ENCODE data around the gene C4BPA. TPM values are rescaled to one million over a fixed set of nuclear protein-coding genes. Genes with fewer than 3 reads are reported as not detected.
A peak's percentile ranks its signal among the peaks of the same experiment; 100 is the strongest.

Gene C4BPA
- total RNA-seq, 1 experiment from 2014 or later = not detected

- Histone ChIP-seq H4K20me1 (ENCODE audit: low read length) (no peaks in the 10 kb centered on the region), H2AFZ (ENCODE audit: low read length) (no peak overlapping the region), H3K9me2 (replicated peaks; ENCODE audit: low read length) (no peaks in the 10 kb centered on the region), H3K4me2 (ENCODE audit: low read length) (no peak overlapping the region), H3K27me3 (ENCODE audit: low read length) (0 out of 2 replicates have a peak, but pooled peaks cover 12% of the 10 kb centered on the region), H3F3A (ENCODE audit: low read length, unreplicated experiment) (no peaks in the 10 kb centered on the region), H3K27ac (ENCODE audit: low read length) (no peak overlapping the region), H3K36me3 (ENCODE audit: low read depth, low read length) (no peaks in the 10 kb centered on the region), H3K4me1 (ENCODE audit: insufficient read depth, low read length) (no peaks in the 10 kb centered on the region), H3K79me2 (ENCODE audit: low read length) (no peaks in the 10 kb centered on the region), H3K9me3 (ENCODE audit: low read length) (no peaks in the 10 kb centered on the region), H3K4me3 (ENCODE audit: low read length) (no peak overlapping the region), H3K9ac (ENCODE audit: low read length) (no peak overlapping the region)
- POLR2A ChIA-PET (ENCODE audit: unreplicated experiment) = no interaction called here
- no TSS peak for BruUV-seq (replicated peaks)
- DNase-seq (no peak), ATAC-seq (no peak)
- TF ChIP-seq EZH2phosphoT487 (IDR thresholded peaks at IDR 0.05; ENCODE audit: borderline replicate concordance, low read length) (no peak), CTCF (conservative IDR thresholded peaks at IDR 0.05; ENCODE audit: low read depth, low read length) (no peak), EZH2 (IDR thresholded peaks at IDR 0.05; ENCODE audit: low read length, unreplicated experiment) (no peak)
- CTCF ChIA-PET = no interaction called here
- intact Hi-C loops (cut with micrococcal nuclease) = loop anchor here (5.0 kb wide), 1 partner anchor 73 kb away; no protein-coding TSS in a partner anchor
These were observed 14.2 kb upstream of the C4BPA start for GRCh38 chr1:207089627-207090355.

GRCh38 chr1:207091200-207091908 lies 12.7 kb upstream of the C4BPA start:
- no peak overlapping the region for H3K4me2 ChIP-seq (ENCODE audit: low read length)
- H2AFZ ChIP-seq (ENCODE audit: low read length) = no peak overlapping the region
- intact Hi-C loops (cut with micrococcal nuclease) = loop anchor here (5.0 kb wide), 1 partner anchor 71 kb away; no protein-coding TSS in a partner anchor
- no peak overlapping the region for H3K4me3 ChIP-seq (ENCODE audit: low read length)
- ChIA-PET POLR2A (ENCODE audit: unreplicated experiment) (no interaction called here), CTCF (interaction anchor here (0.5 kb wide), 1 partner anchor 847 kb away, joined by 5 read pairs; no protein-coding TSS in a partner anchor)
- no peaks in the 10 kb centered on the region for H3K79me2 ChIP-seq (ENCODE audit: low read length)
- H3K36me3 ChIP-seq (ENCODE audit: low read depth, low read length) = no peaks in the 10 kb centered on the region
- H3K9ac ChIP-seq (ENCODE audit: low read length) = no peak overlapping the region
- H3K9me3 ChIP-seq (ENCODE audit: low read length) = no peaks in the 10 kb centered on the region
- H3K9me2 ChIP-seq (replicated peaks; ENCODE audit: low read length) = no peaks in the 10 kb centered on the region
- H3F3A ChIP-seq (ENCODE audit: low read length, unreplicated experiment) = no peaks in the 10 kb centered on the region
- TF ChIP-seq CTCF (conservative IDR thresholded peaks at IDR 0.05; ENCODE audit: low read depth, low read length) (peak; percentile 40), EZH2phosphoT487 (IDR thresholded peaks at IDR 0.05; ENCODE audit: borderline replicate concordance, low read length) (no peak)
- ATAC-seq (0 out of 2 replicates have a peak, but pooled peaks have one; percentile 40), DNase-seq (no peak)
- no peak overlapping the region for H3K27ac ChIP-seq (ENCODE audit: low read length)
- H3K4me1 ChIP-seq (ENCODE audit: insufficient read depth, low read length) = no peaks in the 10 kb centered on the region
- no TSS peak for BruUV-seq (replicated peaks)
- H3K27me3 ChIP-seq (ENCODE audit: low read length) = 0 out of 2 replicates have a peak, but pooled peaks cover 12% of the 10 kb centered on the region
- no peaks in the 10 kb centered on the region for H4K20me1 ChIP-seq (ENCODE audit: low read length)
